NCI-H2227 treated with DMSO at 0.1 percent for 48 hours (cell line): ENCODE data around the gene DAAM1.
A peak's percentile ranks its signal among the peaks of the same experiment; 100 is the strongest.

Source experiments
- DNase-seq: peaks from one replicate; lab custom pipeline; 2025; lab: John Stamatoyannopoulos, UW

The DAAM1 gene

GRCh38 chr14:59341858-59342477 lies 153.5 kb downstream of the DAAM1 start:
- DNase-seq = no peak

GRCh38 chr14:59342516-59343484 lies 154.3 kb downstream of the DAAM1 start:
- DNase-seq = no peak

- DNase-seq = no peak
Observed at GRCh38 chr14:59343585-59343984, 155.1 kb downstream of the DAAM1 start.

GRCh38 chr14:59344016-59344415 lies 155.5 kb downstream of the DAAM1 start:
- no peak for DNase-seq

- DNase-seq = no peak
Observed at GRCh38 chr14:59344691-59345455, 156.4 kb downstream of the DAAM1 start.

GRCh38 chr14:59346329-59346728 lies 157.9 kb downstream of the DAAM1 start:
- no peak for DNase-seq

- DNase-seq = no peak
Observed at GRCh38 chr14:59346796-59347510, 158.5 kb downstream of the DAAM1 start.

GRCh38 chr14:59347511-59347900 lies 159.0 kb downstream of the DAAM1 start:
- no peak for DNase-seq

- DNase-seq = no peak
Observed at GRCh38 chr14:59347915-59348314, 159.4 kb downstream of the DAAM1 start.

GRCh38 chr14:59349258-59349701 lies 160.8 kb downstream of the DAAM1 start:
- DNase-seq = no peak

GRCh38 chr14:59352961-59353360 lies 164.5 kb downstream of the DAAM1 start:
- DNase-seq = no peak

- DNase-seq = peak; percentile 56
Observed at GRCh38 chr14:59354666-59355065, 166.2 kb downstream of the DAAM1 start.

- DNase-seq = no peak
Observed at GRCh38 chr14:59355091-59355490, 166.6 kb downstream of the DAAM1 start.

- DNase-seq = no peak
Observed at GRCh38 chr14:59356312-59356711, 167.8 kb downstream of the DAAM1 start.

GRCh38 chr14:59356767-59357166 lies 168.3 kb downstream of the DAAM1 start:
- no peak for DNase-seq

- DNase-seq = no peak
Observed at GRCh38 chr14:59358102-59358501, 169.6 kb downstream of the DAAM1 start.

- no peak for DNase-seq
Observed at GRCh38 chr14:59358784-59359183, 170.3 kb downstream of the DAAM1 start.

GRCh38 chr14:59359431-59360124 lies 171.1 kb downstream of the DAAM1 start:
- no peak for DNase-seq

GRCh38 chr14:59360233-59360632 lies 171.8 kb downstream of the DAAM1 start:
- DNase-seq = no peak

GRCh38 chr14:59360923-59361794 lies 172.7 kb downstream of the DAAM1 start:
- DNase-seq = peak; percentile 36
